ENCODE measurements around the gene TAF11L14.

Gene TAF11L14

GRCh38 chr5:17680737-17681136 is 46.5 kb downstream of the TAF11L14 start:
- no peak for DNase-seq

Measured in KG1 (cell line).